HCT116 (cell line): ENCODE measurements around the gene TDRD12. TPM values are rescaled to one million over a fixed set of nuclear protein-coding genes. Genes with fewer than 3 reads are reported as not detected.

Experiments
- ATAC-seq: fragments of 200-7000 bp; cut with Tn5 transposase; 2 replicates; pipeline ENCODE4 v1.9.1; 2020; ENCODE audit warnings: mild to moderate bottlenecking, moderate library complexity
- BruUV-seq: library from RNA; stranded (reverse); fragments of 400-500 nt; replicated peaks from 2 replicates; lab custom pipeline; 2021; lab: Mats Ljungman, UMichigan
- CTCF ChIA-PET: fragments of 300-600 bp; sonication (Branson Sonifier 250); formaldehyde crosslinking; loops from one replicate; lab custom pipeline; 2021; ENCODE audit warnings: antibody characterized with exemption; lab: Charles Lee
- POLR2A ChIA-PET: fragments of 300-600, 350-600 bp; sonication (Branson Sonifier 250); formaldehyde crosslinking; loops from one replicate; lab custom pipeline; 2021; ENCODE audit warnings: antibody characterized with exemption; lab: Charles Lee
- RAD21 ChIA-PET, 2 experiments: fragments of 300-600 bp; sonication (Branson Sonifier 250); formaldehyde crosslinking; loops; one replicate each; lab custom pipeline; 2023; ENCODE audit warnings: low total read pairs in 2 of 2; ENCODE audit not compliant: uncharacterized antibody in 2 of 2, unreplicated experiment in 2 of 2, low non-redundant PET in 1 of 2; lab: Charles Lee
- DNase-seq: peaks from one replicate; pipeline ENCODE4 v3.0.0-alpha.2; 2010; ENCODE audit warnings: low read depth, low spot score
- H2AFZ ChIP-seq: fragments of 200-600 bp; shearing (Covaris generic), sonication (generic); 2 replicates; pipeline ENCODE4 v1.6.1; 2017; ENCODE audit warnings: low read depth, mixed run types, mixed read lengths, antibody characterized with exemption, low read length; ENCODE audit not compliant: poor library complexity, severe bottlenecking
- H3K27ac ChIP-seq: 2 replicates; pipeline ENCODE4 v1.5.1; 2012; ENCODE audit warnings: low read depth, low read length
- H3K27me3 ChIP-seq: fragments of 200-600 bp; sonication (generic); 2 replicates; pipeline ENCODE4 v1.6.1; 2016; ENCODE audit warnings: mixed run types, low read length, mixed read lengths; ENCODE audit not compliant: insufficient read depth
- H3K36me3 ChIP-seq, 2 experiments: fragments of 200-500 bp in 1 of 2; fragments of 200-600 bp in 1 of 2; sonication (Bioruptor generic) in 1 of 2; sonication (generic) in 1 of 2; 2 replicates each; pipeline versions ENCODE4 v1.5.1 to v1.6.1; 2014 to 2016; ENCODE audit warnings: low read length in 2 of 2, inconsistent platforms in 1 of 2, mixed read lengths in 1 of 2, mixed run types in 1 of 2; ENCODE audit not compliant: insufficient read depth in 2 of 2, control insufficient read depth in 1 of 2
- H3K4me1 ChIP-seq, 2 experiments: fragments of 200-600 bp in 1 of 2; sonication (generic) in 1 of 2; 2 replicates each; pipeline versions ENCODE4 v1.5.1 to v1.6.1; 2012 to 2017; ENCODE audit warnings: low read length in 2 of 2, inconsistent platforms in 1 of 2, mild to moderate bottlenecking in 1 of 2, mixed read lengths in 1 of 2, mixed run types in 1 of 2, moderate library complexity in 1 of 2; ENCODE audit not compliant: insufficient read depth in 2 of 2, control insufficient read depth in 1 of 2
- H3K4me2 ChIP-seq: fragments of 200-600 bp; sonication (generic); 2 replicates; pipeline ENCODE4 v1.6.1; 2017; ENCODE audit warnings: mixed run types, low read length, mixed read lengths
- H3K4me3 ChIP-seq, 2 experiments: fragments of 200-600 bp in 1 of 2; sonication (generic) in 1 of 2; replicated peaks in 1 of 2; 2 replicates each; pipeline ENCODE4 v1.5.1; 2011 to 2016; ENCODE audit warnings: low read length in 2 of 2, control low read depth in 1 of 2, low read depth in 1 of 2, mild to moderate bottlenecking in 1 of 2, mixed read lengths in 1 of 2, mixed run types in 1 of 2
- H3K79me2 ChIP-seq: fragments of 200-600 bp; sonication (generic); 2 replicates; pipeline ENCODE4 v1.6.1; 2017; ENCODE audit warnings: mild to moderate bottlenecking, mixed run types, low read length, moderate library complexity, mixed read lengths; ENCODE audit not compliant: insufficient read depth
- H3K9ac ChIP-seq: fragments of 200-600 bp; sonication (generic); 2 replicates; pipeline ENCODE4 v1.6.1; 2016; ENCODE audit warnings: low read length, mixed read lengths
- H3K9me2 ChIP-seq: fragments of 200-600 bp; sonication (generic), shearing (Covaris generic); 2 replicates; pipeline ENCODE4 v1.6.1; 2017; ENCODE audit warnings: mixed run types, mild to moderate bottlenecking, moderate library complexity; ENCODE audit not compliant: insufficient read depth
- H3K9me3 ChIP-seq, 2 experiments: fragments of 200-500 bp in 1 of 2; fragments of 200-600 bp in 1 of 2; sonication (Bioruptor generic) in 1 of 2; sonication (generic) in 1 of 2; 2 replicates each; pipeline ENCODE4 v1.6.1; 2014 to 2017; ENCODE audit warnings: low read length in 2 of 2, mixed read lengths in 2 of 2, inconsistent platforms in 1 of 2, low read depth in 1 of 2, mild to moderate bottlenecking in 1 of 2, mixed run types in 1 of 2, moderate library complexity in 1 of 2; ENCODE audit not compliant: control insufficient read depth in 1 of 2, insufficient read depth in 1 of 2
- H4K20me1 ChIP-seq: fragments of 200-600 bp; sonication (generic), shearing (Covaris generic); 2 replicates; pipeline ENCODE4 v1.6.1; 2017; ENCODE audit warnings: mixed run types, mild to moderate bottlenecking, moderate library complexity; ENCODE audit not compliant: insufficient read depth
- FOSL1 ChIP-seq: IDR thresholded peaks from 2 replicates; pipeline ENCODE4 v1.6.1; 2012; ENCODE audit warnings: low read depth
- JUND ChIP-seq: IDR thresholded peaks from 2 replicates; pipeline ENCODE4 v1.6.1; 2012
- POLR2AphosphoS5 ChIP-seq: IDR thresholded peaks from 2 replicates; pipeline ENCODE4 v1.6.1; 2011; ENCODE audit warnings: mild to moderate bottlenecking, low read depth, low read length, moderate library complexity
- RAD21 ChIP-seq: IDR thresholded peaks from 2 replicates; pipeline ENCODE4 v1.6.1; 2012; ENCODE audit warnings: low read depth, mild to moderate bottlenecking
- SIN3A ChIP-seq: IDR thresholded peaks from 2 replicates; pipeline ENCODE4 v1.6.1; 2012; ENCODE audit warnings: low read depth
- SRF ChIP-seq: IDR thresholded peaks from 2 replicates; pipeline ENCODE4 v1.6.1; 2012; ENCODE audit warnings: low read depth
- ZBTB33 ChIP-seq: IDR thresholded peaks from 2 replicates; pipeline ENCODE4 v1.6.1; 2011; ENCODE audit warnings: mild to moderate bottlenecking, low read length, moderate library complexity; ENCODE audit not compliant: insufficient replicate concordance; ENCODE audit errors: extremely low read depth
- intact Hi-C: fragments of 100-400 bp; cut with micrococcal nuclease; formaldehyde crosslinking; loops from 2 replicates; pipeline ENCODE4 v1.10.0; 2022
- total RNA-seq: library from RNA; stranded (reverse); gene quantifications from one replicate; pipeline ENCODE4 v1.2.1, GENCODE V29; 2021; ENCODE audit not compliant: unreplicated experiment

TDRD12 gene
- total RNA-seq, 1 experiment from 2014 or later = 0.30 TPM

GRCh38 chr19:32676186-32676894 is 43.2 kb upstream of the TDRD12 start:
- no peak for ATAC-seq
- CTCF ChIA-PET = interaction anchor here (0.6 to 1.3 kb wide), 2 partner anchors 17 to 90 kb away, joined by 3 read pairs; no protein-coding TSS in a partner anchor
- H3K27ac ChIP-seq = peak overlapping the region; percentile 85; the same call in 1 of the 2 replicates
- TF ChIP-seq SRF (no peak), RAD21 (no peak), JUND (no peak), FOSL1 (no peak), ZBTB33 (no peak), POLR2AphosphoS5 (no peak), SIN3A (no peak)
- TF ChIP-seq, all 23 proteins: peak for 0
- H3K36me3 ChIP-seq = 0 out of 4 replicates have a peak, but pooled peaks cover 0 to 4% of the 10 kb centered on the region in 2 experiments
- ChIA-PET RAD21 (no interaction called here), POLR2A (interaction anchor here (1.0 kb wide), 1 partner anchor 15 kb away, joined by 3 read pairs; the partner anchor contains the start of gene NUDT19)
- no peaks in the 10 kb centered on the region for H3K9me3 ChIP-seq
- H3K4me3 ChIP-seq = peak overlapping the region in 1 of 2 experiments; percentile 93; a peak in 1 of 4 replicates
- H3K27me3 ChIP-seq = no peaks in the 10 kb centered on the region
- H3K9me2 ChIP-seq = no peaks in the 10 kb centered on the region
- H3K4me2 ChIP-seq = peak overlapping the region; percentile 99
- no peak overlapping the region for H2AFZ ChIP-seq
- intact Hi-C loops = no loop called here
- H3K79me2 ChIP-seq = peaks cover 32% of the 10 kb centered on the region
- H4K20me1 ChIP-seq = no peaks in the 10 kb centered on the region
- no peak for DNase-seq
- no TSS peak for BruUV-seq
- no peak overlapping the region for H3K9ac ChIP-seq
- peaks cover 11 to 23% of the 10 kb centered on the region in 2 experiments for H3K4me1 ChIP-seq
